Pancreas (tissue), 10 donors: Measurements from ENCODE around the gene BCAP31. TPM values are rescaled to one million over a fixed set of nuclear protein-coding genes. Genes with fewer than 3 reads are reported as not detected.
"Not testable (repeated sequence)": the region's sequence is repeated elsewhere in the genome, so short reads cannot be mapped to it uniquely, and the experiment has no call there.

Experiments
- ATAC-seq, 4 donors: fragments of 200-7000 bp; cut with Tn5 transposase; one replicate each; pipeline versions ENCODE4 v1.8.0 to v1.9.1; 2020; ENCODE audit warnings: mild to moderate bottlenecking in 4 of 4, moderate library complexity in 4 of 4
- DNase-seq, 6 donors: peaks; one replicate each; pipeline ENCODE4 v3.0.0-alpha.2; 2020
- FAIRE-seq: peaks from 2 replicates; lab custom pipeline; 2012; peaks lifted over from hg19 to GRCh38; lab: Jason Lieb, UNC
- H3K27ac ChIP-seq, 4 donors: fragments of 200-600 bp; sonication (generic); 1 replicate in 3 of 4; 2 replicates in 1 of 4; pipeline versions ENCODE4 v1.5.0 to v1.8.0; 2020
- H3K27me3 ChIP-seq, 4 donors: fragments of 200-600 bp; one replicate each; pipeline ENCODE4 v1.8.0; 2021
- H3K36me3 ChIP-seq, 3 donors: fragments of 200-600 bp; sonication (generic) in 1 of 3; one replicate each; pipeline versions ENCODE4 v1.5.0 to v1.8.0; 2020 to 2021
- H3K4me1 ChIP-seq, 3 donors: fragments of 200-600 bp; one replicate each; pipeline ENCODE4 v1.8.0; 2021
- H3K4me3 ChIP-seq, 4 donors: fragments of 200-600 bp; sonication (generic) in 2 of 4; one replicate each; pipeline versions ENCODE4 v1.5.0 to v1.8.0; 2020 to 2021
- H3K9me3 ChIP-seq, 4 donors: fragments of 200-600 bp; one replicate each; pipeline ENCODE4 v1.8.0; 2021
- WGBS, 2 donors: extraction: QIAGEN DNeasy Blood & Tissue Kit; methylation state at CpG; one replicate each; pipeline ENCODE4 v1.1.7; 2013; 5-methylcytosine and 5-hydroxymethylcytosine counted together
- intact Hi-C, 3 donors: fragments of 100-400 bp; cut with DNase I; formaldehyde crosslinking; loops; one replicate each; pipeline versions ENCODE4 v1.11.1 to v1.14.2; 2022
- polyA plus RNA-seq, 2 donors: library from polyadenylated mRNA; stranded (reverse); fragments of 200-250 nt; gene quantifications; one replicate each; pipeline ENCODE4 v1.2.3, GENCODE V29; 2013
- total RNA-seq, 6 donors: library from RNA; stranded (reverse); fragmentation: NEBNext Ultra II Directional in 4 of 6; extraction: Animal tissue kit (Norgen Biotek cat#: 25700) in 4 of 6; gene quantifications; one replicate each; pipeline versions ENCODE4 v1.2.1 to v1.2.4, GENCODE V29; 2021 to 2023
- TF ChIP-seq, protein P1 (sequence below), 4 donors: fragments of 200-600 bp; sonication (generic) in 3 of 4; IDR thresholded peaks; one replicate each; pipeline versions ENCODE4 v1.5.0 to v1.8.0; 2021; ENCODE audit warnings: antibody characterized with exemption in 4 of 4
- donor health status: healthy with polysubstance abuse.
- donor health status: DM: no; HTN: no; CAD: no; lungs with moderate emphysema.
- donor health status: DM: no; HTN: no; CAD: no.
- donor health status: control.
- donor health status: control.
- donor health status: Bipolar disorder and iron deficiency.
- donor health status: DM: yes; HTN: yes; CAD: no.
- donor health status: DM: no; HTN: no; CAD: no.
- donor health status: DM: no; HTN: no; CAD: no.
- donor health status: DM: yes; HTN: yes; CAD: no.

BCAP31 gene
- total and polyA plus RNA-seq, 8 donors, result 66.3 to 118 (median 85.6) TPM

DNA sequence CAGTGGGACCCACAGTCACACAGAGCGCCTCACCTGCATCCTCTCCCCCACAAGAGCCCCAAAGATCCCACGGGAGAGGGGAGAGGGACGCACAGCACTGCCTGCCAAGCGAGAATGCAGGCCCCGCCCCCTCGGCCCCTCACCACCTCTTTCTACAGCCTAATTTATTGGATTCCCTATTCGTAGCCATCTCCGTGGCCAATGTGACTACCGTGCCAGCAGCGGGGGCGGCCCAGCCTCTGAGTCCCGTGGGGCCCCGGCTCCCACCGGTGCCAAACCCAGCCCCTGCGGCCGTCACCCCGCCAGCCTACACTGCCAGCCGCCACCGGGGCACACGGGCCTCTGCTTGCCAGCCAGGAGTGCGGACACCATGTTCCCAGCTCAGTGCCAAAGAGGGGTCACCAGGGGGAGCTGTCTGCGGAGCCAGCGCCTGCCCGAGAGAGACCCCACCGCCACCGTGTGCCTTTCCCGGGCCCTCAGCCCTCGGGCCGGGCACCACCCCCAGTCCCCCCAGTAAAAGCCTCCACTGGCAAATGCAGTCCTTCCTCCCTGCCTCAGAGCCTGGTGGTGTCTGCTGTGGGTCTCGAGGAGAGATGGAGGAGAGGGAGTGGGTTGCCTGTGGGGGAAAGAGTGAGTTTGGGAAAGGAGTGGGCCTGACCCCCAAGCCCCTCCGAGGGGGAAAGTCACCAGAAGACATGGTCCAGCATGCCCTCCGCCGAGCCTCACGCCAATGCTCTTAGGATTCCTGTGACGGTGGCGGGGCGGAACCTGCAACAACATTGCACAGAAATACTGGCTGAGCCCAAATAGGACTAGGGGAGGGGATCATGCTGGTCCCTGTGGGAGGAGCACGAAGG is 20.3 kb upstream of the BCAP31 start:
- intact Hi-C loops, result no loop called here
- peak in 1 of 4 donors; percentile 57 for ATAC-seq
- Histone ChIP-seq H3K27ac (peak overlapping the region in 1 of 4 donors; percentile 23), H3K4me1 (no peaks in the 10 kb centered on the region), H3K9me3 (no peaks in the 10 kb centered on the region), H3K36me3 (no peaks in the 10 kb centered on the region), H3K27me3 (no peaks in the 10 kb centered on the region), H3K4me3 (no peak overlapping the region)
- TF ChIP-seq, protein P1, sequence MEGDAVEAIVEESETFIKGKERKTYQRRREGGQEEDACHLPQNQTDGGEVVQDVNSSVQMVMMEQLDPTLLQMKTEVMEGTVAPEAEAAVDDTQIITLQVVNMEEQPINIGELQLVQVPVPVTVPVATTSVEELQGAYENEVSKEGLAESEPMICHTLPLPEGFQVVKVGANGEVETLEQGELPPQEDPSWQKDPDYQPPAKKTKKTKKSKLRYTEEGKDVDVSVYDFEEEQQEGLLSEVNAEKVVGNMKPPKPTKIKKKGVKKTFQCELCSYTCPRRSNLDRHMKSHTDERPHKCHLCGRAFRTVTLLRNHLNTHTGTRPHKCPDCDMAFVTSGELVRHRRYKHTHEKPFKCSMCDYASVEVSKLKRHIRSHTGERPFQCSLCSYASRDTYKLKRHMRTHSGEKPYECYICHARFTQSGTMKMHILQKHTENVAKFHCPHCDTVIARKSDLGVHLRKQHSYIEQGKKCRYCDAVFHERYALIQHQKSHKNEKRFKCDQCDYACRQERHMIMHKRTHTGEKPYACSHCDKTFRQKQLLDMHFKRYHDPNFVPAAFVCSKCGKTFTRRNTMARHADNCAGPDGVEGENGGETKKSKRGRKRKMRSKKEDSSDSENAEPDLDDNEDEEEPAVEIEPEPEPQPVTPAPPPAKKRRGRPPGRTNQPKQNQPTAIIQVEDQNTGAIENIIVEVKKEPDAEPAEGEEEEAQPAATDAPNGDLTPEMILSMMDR (IDR thresholded peaks at IDR 0.05), result no peak
- peak in 3 of 6 donors; percentile 32 to 65 (median 56) for DNase-seq
- WGBS, 2 donors, result 41 to 42% methylated on average over 36 to 38 of the region's 38 CpGs
- FAIRE-seq, result peak; percentile 60

DNA sequence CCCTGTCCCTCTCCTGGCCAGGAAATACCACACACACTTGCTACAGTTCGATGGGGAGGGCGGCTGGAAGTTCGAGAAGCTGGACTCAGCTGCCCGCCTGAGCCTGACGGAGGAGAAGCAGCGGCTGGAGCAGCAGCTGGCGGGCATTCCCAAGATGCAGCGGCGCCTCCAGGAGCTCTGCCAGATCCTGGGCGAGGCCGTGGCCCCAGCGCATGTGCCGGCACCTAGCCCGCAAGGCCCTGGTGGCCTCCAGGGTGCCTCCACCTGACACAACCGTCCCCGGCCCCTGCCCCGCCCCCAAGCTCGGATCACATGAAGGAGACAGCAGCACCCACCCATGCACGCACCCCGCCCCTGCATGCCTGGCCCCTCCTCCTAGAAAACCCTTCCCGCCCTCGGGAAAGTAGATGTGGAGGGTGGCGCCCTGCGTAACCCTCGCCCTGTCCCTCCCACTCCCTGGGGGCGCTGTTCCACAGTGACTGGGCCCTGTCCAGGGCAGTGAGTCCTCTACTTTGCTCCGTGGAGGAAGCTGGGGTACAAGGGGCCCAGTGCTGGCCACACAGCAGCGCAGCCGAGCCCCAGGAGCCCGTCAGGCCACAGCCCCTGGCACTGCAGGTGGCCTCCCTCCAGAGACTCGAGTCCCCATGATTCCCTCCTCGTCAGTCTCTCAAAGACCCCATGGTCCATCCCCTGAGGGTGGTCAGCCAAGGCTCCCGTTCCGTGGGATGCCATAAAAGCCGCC is 19.5 kb upstream of the BCAP31 start:
- H3K4me1 ChIP-seq, H3K27me3 ChIP-seq, H3K4me3 ChIP-seq, H3K36me3 ChIP-seq, FAIRE-seq, intact Hi-C loops, H3K9me3 ChIP-seq: not testable (repeated sequence)
- H3K27ac ChIP-seq, result peak overlapping the region in 1 of 4 donors; percentile 23
- ATAC-seq (peak in 1 of 4 donors; percentile 77), DNase-seq (peak in 3 of 6 donors; percentile 68 to 88 (median 80))
- 53 to 77% methylated on average over 16 to 32 of the region's 35 CpGs for WGBS, 2 donors

DNA sequence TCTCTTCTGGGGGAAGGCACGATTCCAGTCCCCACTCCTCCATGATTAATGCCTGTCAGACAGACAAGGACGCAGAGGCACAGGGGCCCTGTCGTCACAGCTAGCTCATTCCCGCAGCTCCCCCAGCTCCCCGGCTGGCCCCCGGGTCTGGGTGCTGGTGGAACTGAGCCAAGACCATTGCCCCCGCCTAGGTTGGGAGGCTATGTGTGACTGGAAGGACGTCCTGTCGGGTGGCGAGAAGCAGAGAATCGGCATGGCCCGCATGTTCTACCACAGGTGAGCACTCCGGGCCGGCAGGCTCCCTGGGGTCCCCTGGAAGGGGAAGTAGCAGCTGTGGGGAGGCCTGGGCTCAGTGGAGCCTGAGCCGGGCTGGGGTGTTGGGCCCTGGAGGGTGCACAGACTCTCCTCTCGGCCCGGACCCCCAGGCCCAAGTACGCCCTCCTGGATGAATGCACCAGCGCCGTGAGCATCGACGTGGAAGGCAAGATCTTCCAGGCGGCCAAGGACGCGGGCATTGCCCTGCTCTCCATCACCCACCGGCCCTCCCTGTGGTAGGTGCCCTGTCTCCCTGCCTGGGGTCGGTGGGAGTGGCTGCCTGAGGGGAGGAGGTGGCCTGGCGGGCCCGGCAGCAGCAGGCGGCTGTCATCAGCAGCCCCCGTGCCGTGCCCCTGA is 18.7 kb upstream of the BCAP31 start:
- not testable (repeated sequence) for FAIRE-seq, H3K4me1 ChIP-seq, H3K27ac ChIP-seq

DNA sequence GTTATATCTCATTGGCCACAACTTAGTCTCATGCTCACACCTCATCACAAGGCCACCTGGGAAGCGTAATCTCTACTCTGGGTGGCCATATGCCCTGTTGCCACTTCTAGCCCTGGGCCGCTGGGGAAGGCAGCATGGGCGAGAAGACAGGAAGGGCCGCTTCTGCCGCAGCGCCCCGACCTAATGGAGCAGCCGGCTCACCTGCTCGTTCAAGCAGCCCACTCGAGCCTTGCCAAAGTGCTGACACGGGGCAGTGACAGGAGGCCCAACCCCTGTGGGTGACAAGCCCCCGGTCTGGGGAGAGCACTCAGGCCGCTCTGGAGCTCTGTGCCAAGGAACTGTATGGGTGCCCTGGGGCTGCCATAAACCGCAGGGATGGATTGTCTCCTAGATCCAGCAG is 17.9 kb upstream of the BCAP31 start:
- not testable (repeated sequence) for ATAC-seq

More for the DNA sequence above, 18.7 kb upstream of the BCAP31 start:
- H3K27me3 ChIP-seq, H3K4me3 ChIP-seq, intact Hi-C loops, ATAC-seq, H3K36me3 ChIP-seq, H3K9me3 ChIP-seq: not testable (repeated sequence)
- DNase-seq, result peak in 1 of 6 donors; percentile 60
- 71 to 79% methylated on average over 20 to 32 of the region's 32 CpGs for WGBS, 2 donors

DNA sequence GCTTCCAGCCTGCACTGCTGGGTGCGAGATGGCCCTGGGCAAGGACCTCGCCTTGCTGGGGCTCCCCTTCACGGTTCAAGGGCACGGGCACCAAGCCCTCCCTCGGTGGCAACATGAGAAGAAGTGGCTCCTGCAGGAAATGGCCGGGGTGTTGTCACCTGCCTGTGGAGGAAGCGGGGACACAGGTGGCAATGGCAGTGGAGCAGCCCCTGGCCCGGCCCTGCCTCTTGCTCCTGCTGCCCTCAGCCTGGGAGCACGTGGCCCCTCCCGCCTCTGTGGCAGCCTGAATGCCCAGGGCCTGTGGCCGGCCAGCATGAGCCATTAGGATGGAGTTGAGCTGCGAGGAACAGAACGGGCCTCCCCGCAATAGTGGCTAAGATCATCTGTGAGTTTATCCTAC is 17.3 kb upstream of the BCAP31 start:
- DNase-seq (peak in 1 of 6 donors; percentile 70), ATAC-seq (no peak), FAIRE-seq (no peak)
- Histone ChIP-seq H3K36me3 (no peaks in the 10 kb centered on the region), H3K27ac (no peak overlapping the region), H3K9me3 (no peaks in the 10 kb centered on the region), H3K4me1 (no peaks in the 10 kb centered on the region), H3K27me3 (no peaks in the 10 kb centered on the region), H3K4me3 (no peak overlapping the region)
- intact Hi-C loops, result no loop called here
- TF ChIP-seq, protein P1 (IDR thresholded peaks at IDR 0.05), result no peak
- 81 to 95% methylated on average over 11 to 14 of the region's 14 CpGs for WGBS, 2 donors

More for the DNA sequence above, 17.9 kb upstream of the BCAP31 start:
- WGBS, 2 donors, result 91 to 95% methylated on average over 12 to 14 of the region's 14 CpGs
- H3K36me3 ChIP-seq, DNase-seq, H3K4me1 ChIP-seq, H3K9me3 ChIP-seq, H3K4me3 ChIP-seq, intact Hi-C loops, FAIRE-seq, H3K27me3 ChIP-seq, H3K27ac ChIP-seq: not testable (repeated sequence)

DNA sequence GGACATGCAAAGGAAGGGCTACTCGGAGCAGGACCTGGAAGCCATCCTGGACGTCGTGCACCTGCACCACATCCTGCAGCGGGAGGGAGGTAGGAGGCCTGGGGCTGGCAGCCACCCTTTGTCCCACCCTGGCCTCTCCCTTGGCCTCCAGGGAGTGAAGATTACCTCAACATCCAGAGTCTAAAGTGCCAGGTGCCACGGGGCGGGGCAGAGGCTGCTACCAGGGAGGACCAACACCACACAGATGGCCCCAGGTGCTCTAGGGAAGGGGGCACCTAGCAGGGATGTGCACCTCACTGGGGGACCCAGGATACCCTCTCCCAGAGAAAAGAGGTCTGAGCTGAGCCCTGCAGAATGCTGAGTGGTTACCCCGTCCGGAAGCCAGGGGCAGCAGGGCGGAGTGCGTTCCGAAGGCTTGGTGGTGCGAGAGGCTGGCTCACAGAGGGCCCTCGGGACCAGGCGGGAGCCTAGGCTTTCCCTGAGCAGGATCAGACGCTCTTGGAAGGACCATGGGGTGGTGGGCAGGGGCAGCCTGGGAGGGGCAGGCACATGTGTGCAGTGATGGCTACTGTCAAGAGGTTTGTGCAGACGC is 16.5 kb upstream of the BCAP31 start:
- no peaks in the 10 kb centered on the region for H3K4me1 ChIP-seq
- WGBS, 2 donors, result 86 to 95% methylated on average over 15 to 16 of the region's 16 CpGs
- no peak overlapping the region for H3K27ac ChIP-seq
- H3K4me3 ChIP-seq, result no peak overlapping the region
- H3K27me3 ChIP-seq, result no peaks in the 10 kb centered on the region
- ATAC-seq, result no peak
- H3K9me3 ChIP-seq, result no peaks in the 10 kb centered on the region
- no peaks in the 10 kb centered on the region for H3K36me3 ChIP-seq
- TF ChIP-seq, protein P1 (IDR thresholded peaks at IDR 0.05), result no peak
- DNase-seq, result no peak
- FAIRE-seq, result no peak
- intact Hi-C loops, result no loop called here
